SK-N-SH (cell line): ENCODE measurements around the gene KCNG4.

Source experiments
- CTCF ChIP-seq: fragments of 200-600 bp; sonication (generic); IDR thresholded peaks from 2 replicates; pipeline ENCODE4 v1.6.1; 2017; ENCODE audit warnings: antibody characterized with exemption, mild to moderate bottlenecking, moderate library complexity
- EP300 ChIP-seq, 2 experiments: IDR thresholded peaks; 2 replicates each; pipeline versions ENCODE4 v1.4.0 to v1.6.1; 2012; ENCODE audit warnings: borderline replicate concordance in 1 of 2, low read depth in 1 of 2, low read length in 1 of 2
- GABPA ChIP-seq: IDR thresholded peaks from 2 replicates; pipeline ENCODE4 v1.4.0; 2012; ENCODE audit warnings: low read depth, mild to moderate bottlenecking
- GATA2 ChIP-seq: sonication (generic); formaldehyde crosslinking; IDR thresholded peaks from 2 replicates; pipeline ENCODE4 v1.5.0; 2020; ENCODE audit warnings: mild to moderate bottlenecking, missing genetic modification reagents
- JUND ChIP-seq: IDR thresholded peaks from 2 replicates; pipeline ENCODE4 v1.4.0; 2012
- MAX ChIP-seq: IDR thresholded peaks from 2 replicates; pipeline ENCODE4 v1.4.0; 2012; ENCODE audit warnings: low read depth
- MXI1 ChIP-seq: IDR thresholded peaks from 2 replicates; pipeline ENCODE4 v1.6.1; 2012; ENCODE audit warnings: mild to moderate bottlenecking, low read depth, low read length, improper control_type of control experiment
- POLR2AphosphoS5 ChIP-seq: IDR thresholded peaks from 2 replicates; pipeline ENCODE4 v1.6.1; 2012; ENCODE audit warnings: low read depth, low read length
- SMC3 ChIP-seq: IDR thresholded peaks from 2 replicates; pipeline ENCODE4 v1.6.1; 2012; ENCODE audit warnings: low read depth, low read length, improper control_type of control experiment

GRCh38 chr16:84212631-84213030 is 27.2 kb downstream of the KCNG4 start:
- no peak for TF ChIP-seq POLR2AphosphoS5
- no peak for TF ChIP-seq JUND
- TF ChIP-seq CTCF = no peak
- no peak for TF ChIP-seq MXI1
- no peak for TF ChIP-seq GABPA
- no peak for TF ChIP-seq GATA2 (CRISPR knock-in tag)
- no peak for TF ChIP-seq MAX
- TF ChIP-seq SMC3 = no peak
- TF ChIP-seq EP300 (IDR thresholded peaks at IDR 0.05; ENCODE audit: borderline replicate concordance in 1 of 2, low read depth in 1 of 2, low read length in 1 of 2) = no peak
